ENCODE results near the gene TTYH1.
"Not testable (repeated sequence)": the region's sequence is repeated elsewhere in the genome, so short reads cannot be mapped to it uniquely, and the experiment has no call there.

DNA sequence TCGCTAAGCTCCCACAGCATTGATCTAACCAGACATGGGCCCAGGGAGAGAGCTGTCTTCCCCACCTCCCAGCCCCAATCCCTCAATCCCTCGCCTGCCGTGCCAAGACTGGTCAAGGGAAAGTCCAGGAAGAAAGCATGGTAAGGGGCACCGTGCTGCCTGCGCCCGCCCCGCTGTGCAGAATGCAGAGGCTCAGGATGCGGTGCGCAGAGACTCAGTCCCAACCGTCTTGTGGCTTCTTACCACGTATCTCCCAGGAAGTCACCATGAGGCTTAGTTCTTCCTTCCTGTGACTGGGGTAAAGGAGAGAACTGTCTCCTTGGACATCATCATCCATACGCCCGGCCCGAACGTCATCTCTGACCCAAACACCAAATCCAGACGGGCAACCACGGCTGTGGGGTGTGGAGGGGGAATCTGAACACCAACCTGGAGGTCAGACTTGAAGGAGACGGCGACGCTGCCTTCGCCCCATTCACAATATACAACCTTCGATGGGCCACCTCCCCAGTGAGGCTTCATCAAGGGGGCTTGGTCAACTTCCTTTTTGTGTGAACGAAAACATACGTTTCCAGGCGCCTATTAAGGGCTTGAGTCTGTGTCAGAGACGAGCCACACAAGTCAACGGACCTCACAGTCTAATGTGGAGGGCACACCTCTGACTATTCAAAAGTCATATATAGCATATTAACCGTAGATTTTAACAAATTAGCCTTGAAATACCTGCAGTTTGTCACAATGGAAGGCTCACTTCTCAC, 39.9 kb upstream of the TTYH1 start:
- not testable (repeated sequence) for TF ChIP-seq POLR2A (IDR thresholded peaks at IDR 0.05; ENCODE audit: low read length); GATA1 (IDR thresholded peaks at IDR 0.05; ENCODE audit: low read depth, low read length)

Data from erythroblast (primary cell).